Fibroblast of gingiva (primary cell): ENCODE results near the gene PRDM1.
A peak's percentile ranks its signal among the peaks of the same experiment; 100 is the strongest.

Experiments used
- DNase-seq: peaks from one replicate; pipeline ENCODE4 v3.0.0-alpha.2; 2011; ENCODE audit warnings: low read depth

The PRDM1 gene

DNA sequence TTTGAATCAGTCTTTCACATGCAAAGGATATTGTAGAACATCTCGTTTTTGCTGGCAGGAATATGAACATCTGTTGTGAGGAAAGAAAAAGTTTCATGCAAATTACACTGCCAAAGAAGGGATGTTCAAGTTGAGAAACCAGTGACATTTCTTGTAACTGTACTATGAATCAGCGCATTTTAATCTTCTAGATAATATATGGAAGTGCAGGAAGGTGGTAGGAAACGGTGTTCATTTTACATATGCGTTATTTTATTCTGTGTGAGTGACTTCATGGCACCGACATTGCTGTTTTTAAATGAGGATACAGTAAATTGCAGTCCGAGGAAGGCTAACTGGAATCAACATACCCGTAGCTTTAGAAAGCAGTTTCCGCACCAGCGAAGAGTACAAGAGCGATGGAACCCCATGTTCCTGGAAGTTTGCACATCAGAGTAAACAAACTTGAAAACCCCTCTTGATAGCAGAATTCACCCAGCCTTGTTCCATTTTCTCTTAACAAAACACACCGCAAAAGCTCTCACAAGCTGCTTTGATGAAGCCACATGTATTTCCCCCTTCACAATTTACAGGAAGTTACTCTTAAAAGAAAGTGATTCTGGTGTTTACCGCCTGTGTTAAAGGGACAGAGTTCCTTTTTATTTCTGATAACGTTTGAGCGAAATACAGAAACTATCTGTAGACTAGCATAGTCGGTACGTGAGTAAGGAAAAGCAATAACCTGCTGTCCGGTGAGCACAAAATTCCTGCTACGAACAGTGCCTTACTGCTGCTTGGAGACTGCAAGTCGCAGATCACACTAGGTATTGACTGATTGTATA, 11.5 kb downstream of the PRDM1 start:
- DNase-seq, result peak; percentile 89

GRCh38 chr6:106098383-106099234, 12.5 kb downstream of the PRDM1 start:
- no peak for DNase-seq

DNA sequence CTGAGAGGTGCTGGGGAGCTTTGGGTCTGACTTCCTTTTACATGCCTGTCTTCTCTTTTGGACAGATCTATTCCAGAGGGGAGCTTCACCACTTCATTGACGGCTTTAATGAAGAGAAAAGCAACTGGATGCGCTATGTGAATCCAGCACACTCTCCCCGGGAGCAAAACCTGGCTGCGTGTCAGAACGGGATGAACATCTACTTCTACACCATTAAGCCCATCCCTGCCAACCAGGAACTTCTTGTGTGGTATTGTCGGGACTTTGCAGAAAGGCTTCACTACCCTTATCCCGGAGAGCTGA, 13.1 kb downstream of the PRDM1 start:
- no peak for DNase-seq

DNA sequence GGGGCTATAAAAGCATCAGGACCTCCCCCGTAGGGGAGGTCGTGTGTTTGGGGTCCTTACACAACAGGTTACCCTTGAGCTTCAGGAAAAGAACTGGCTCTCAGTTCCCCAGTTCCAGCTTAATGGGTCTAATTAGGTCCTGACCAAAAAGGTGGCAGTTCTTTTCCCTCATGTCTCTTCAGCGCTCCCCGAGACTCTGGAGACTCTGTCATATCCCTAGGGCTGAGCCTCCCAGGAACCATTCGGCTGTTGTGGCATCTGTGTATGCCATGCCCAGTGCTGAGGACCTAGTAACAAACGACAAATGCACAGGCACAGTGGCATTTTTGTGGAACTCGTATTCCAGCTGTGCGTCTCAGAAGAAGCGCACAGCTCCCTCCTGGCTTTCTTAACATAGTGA, 14.6 kb downstream of the PRDM1 start:
- DNase-seq, result no peak

DNA sequence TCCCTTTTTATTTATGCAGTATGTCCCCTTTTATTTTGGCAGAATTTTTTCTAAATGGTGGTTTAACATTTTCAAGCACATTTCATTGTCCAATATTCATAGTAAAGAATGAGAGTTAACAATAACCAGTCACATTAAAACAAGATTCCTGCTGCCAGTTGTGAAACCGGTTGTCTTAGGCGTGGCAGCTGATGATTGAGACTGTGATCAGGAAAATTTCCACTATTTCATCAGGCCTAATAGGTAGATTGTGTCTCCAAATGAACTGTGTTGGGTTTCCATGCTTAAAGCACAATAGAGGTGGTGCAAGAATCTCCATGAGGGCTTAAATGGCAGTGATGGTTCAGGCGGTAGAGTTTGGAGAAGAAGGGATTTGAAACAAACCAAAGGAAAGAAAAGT, 15.3 kb downstream of the PRDM1 start:
- no peak for DNase-seq

- no peak for DNase-seq
These were observed 15.9 kb downstream of the PRDM1 start for GRCh38 chr6:106102034-106102433.

GRCh38 chr6:106102967-106103727, 17.0 kb downstream of the PRDM1 start:
- DNase-seq, result no peak

- DNase-seq, result no peak
These were observed 17.6 kb downstream of the PRDM1 start for GRCh38 chr6:106103728-106104109.

- DNase-seq, result no peak
These were observed 18.3 kb downstream of the PRDM1 start for GRCh38 chr6:106104476-106104875.

GRCh38 chr6:106104941-106105340, 18.8 kb downstream of the PRDM1 start:
- no peak for DNase-seq

GRCh38 chr6:106105493-106105892, 19.4 kb downstream of the PRDM1 start:
- no peak for DNase-seq

- DNase-seq, result no peak
These were observed 20.3 kb downstream of the PRDM1 start for GRCh38 chr6:106106276-106107042.

GRCh38 chr6:106107043-106107613, 21.0 kb downstream of the PRDM1 start:
- no peak for DNase-seq

GRCh38 chr6:106108129-106108528, 22.0 kb downstream of the PRDM1 start:
- no peak for DNase-seq

DNA sequence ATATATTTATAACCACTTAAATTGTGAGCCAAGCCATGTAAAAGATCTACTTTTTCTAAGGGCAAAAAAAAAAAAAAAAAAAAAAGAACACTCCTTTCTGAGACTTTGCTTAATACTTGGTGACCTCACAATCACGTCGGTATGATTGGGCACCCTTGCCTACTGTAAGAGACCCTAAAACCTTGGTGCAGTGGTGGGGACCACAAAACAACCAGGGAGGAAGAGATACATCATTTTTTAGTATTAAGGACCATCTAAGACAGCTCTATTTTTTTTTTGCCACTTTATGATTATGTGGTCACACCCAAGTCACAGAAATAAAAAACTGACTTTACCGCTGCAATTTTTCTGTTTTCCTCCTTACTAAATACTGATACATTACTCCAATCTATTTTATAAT, 22.9 kb downstream of the PRDM1 start:
- no peak for DNase-seq

- no peak for DNase-seq
These were observed 24.2 kb downstream of the PRDM1 start for GRCh38 chr6:106110164-106110826.

- DNase-seq, result no peak
These were observed 26.3 kb downstream of the PRDM1 start for GRCh38 chr6:106112433-106112832.

DNA sequence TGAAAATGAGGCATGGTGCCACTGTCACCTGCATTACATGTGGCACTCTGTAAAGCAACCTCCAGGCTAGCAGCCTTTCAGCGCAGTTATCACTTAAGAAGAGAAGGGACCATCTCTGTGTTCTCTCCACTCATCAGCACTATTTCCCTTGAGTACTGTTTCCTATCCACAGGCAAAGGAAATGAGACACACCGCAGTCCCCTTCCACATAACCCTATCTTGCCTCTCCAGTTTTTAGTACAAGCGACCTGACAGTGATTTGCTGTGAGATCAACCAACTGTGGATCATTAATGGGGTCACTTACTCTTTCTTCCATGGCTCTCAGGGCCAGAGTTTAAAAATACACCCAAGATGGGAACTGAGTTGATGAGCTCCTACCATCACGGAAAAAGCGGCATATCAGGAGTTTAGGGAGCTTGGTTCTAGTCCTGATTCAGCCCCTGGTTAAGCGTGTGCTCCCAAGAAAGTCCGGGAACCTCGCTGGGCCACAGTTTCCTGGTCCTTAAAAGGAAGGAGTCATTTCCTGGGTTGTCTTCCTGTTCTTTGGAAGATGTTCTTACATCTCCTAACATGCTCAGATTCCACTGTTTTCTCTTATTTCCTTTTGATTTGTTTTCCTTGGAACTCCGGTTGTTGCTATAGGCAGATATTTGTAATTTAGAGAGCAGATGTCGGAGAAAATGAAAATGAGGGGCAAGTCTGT, 27.3 kb downstream of the PRDM1 start:
- peak; percentile 36 for DNase-seq

DNA sequence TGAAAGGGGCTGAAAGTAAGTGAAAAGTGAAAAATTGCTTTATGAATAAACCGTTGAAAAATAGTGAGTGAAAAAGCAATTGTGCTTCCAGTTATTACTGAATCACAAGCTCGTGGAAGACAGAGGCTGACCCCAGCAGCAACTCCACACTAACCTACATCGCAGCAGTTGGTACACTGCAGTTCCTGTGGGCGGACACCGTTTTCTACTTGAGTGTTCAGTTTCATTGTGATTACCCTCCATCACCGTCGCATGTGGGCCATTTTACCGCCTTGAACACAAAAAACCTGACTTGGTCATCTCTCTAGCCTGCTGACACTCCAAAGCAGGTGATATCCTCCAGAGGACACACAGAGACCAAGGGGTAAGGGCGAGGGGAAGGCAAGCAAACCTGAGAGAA, 28.4 kb downstream of the PRDM1 start:
- DNase-seq, result no peak

DNA sequence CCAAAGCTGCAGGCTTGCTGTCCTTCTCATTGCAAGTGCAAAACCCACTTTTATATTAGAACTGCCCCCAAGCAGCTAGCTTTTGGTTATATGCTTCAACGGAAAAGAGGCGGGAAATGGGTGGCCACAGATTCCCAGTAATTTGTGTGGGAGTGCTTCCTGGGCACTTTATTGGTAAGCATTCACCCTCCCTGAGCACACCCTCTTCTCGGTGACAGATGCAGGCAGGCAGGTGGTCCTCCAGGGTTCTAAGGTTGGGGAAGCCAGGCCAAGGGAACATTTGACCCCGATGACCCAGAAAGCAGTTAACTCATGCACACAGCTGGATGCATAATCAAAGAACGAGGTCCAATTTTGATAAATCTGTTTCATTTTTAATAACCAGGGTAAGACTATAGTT, 29.1 kb downstream of the PRDM1 start:
- no peak for DNase-seq
